H9 (cell line): ENCODE results near the gene WDR83. TPM values are rescaled to one million over a fixed set of nuclear protein-coding genes. Genes with fewer than 3 reads are reported as not detected.

Experiments
- DNase-seq: peaks from one replicate; pipeline ENCODE4 v3.0.0-alpha.2; 2017
- H2AFZ ChIP-seq: one replicate; pipeline ENCODE4 v1.6.1; 2013; ENCODE audit warnings: mild to moderate bottlenecking, low read length, control low read depth, moderate library complexity
- H2AK5ac ChIP-seq: 2 replicates; pipeline ENCODE4 v1.6.1; 2013; ENCODE audit warnings: low read length, control low read depth, mixed read lengths; ENCODE audit not compliant: insufficient read length
- H2BK120ac ChIP-seq: one replicate; pipeline ENCODE4 v1.6.1; 2013; ENCODE audit warnings: low read depth, mild to moderate bottlenecking, low read length, control low read depth, inconsistent platforms; ENCODE audit not compliant: poor library complexity, severe bottlenecking
- H2BK12ac ChIP-seq: 2 replicates; pipeline ENCODE4 v1.6.1; 2013; ENCODE audit warnings: low read length, control low read depth, mixed read lengths, low read depth; ENCODE audit not compliant: insufficient read length
- H2BK15ac ChIP-seq: 2 replicates; pipeline ENCODE4 v1.6.1; 2013; ENCODE audit warnings: low read depth, low read length, control low read depth
- H2BK20ac ChIP-seq: one replicate; pipeline ENCODE4 v1.6.1; 2013; ENCODE audit warnings: low read depth, mild to moderate bottlenecking, low read length, control low read depth, inconsistent platforms; ENCODE audit not compliant: poor library complexity, severe bottlenecking
- H2BK5ac ChIP-seq: 2 replicates; pipeline ENCODE4 v1.6.1; 2013; ENCODE audit warnings: low read length, control low read depth, mixed read lengths; ENCODE audit not compliant: insufficient read length
- H3K14ac ChIP-seq: 2 replicates; pipeline ENCODE4 v1.6.1; 2013; ENCODE audit warnings: low read length, control low read depth; ENCODE audit not compliant: insufficient read depth
- H3K18ac ChIP-seq: 2 replicates; pipeline ENCODE4 v1.6.1; 2013; ENCODE audit warnings: low read depth, mild to moderate bottlenecking, mixed read lengths, low read length, control low read depth; ENCODE audit not compliant: insufficient read length
- H3K23ac ChIP-seq: 2 replicates; pipeline ENCODE4 v1.6.1; 2013; ENCODE audit warnings: low read length, control low read depth, mixed read lengths, low read depth; ENCODE audit not compliant: insufficient read length
- H3K23me2 ChIP-seq: 2 replicates; pipeline ENCODE4 v1.6.1; 2013; ENCODE audit warnings: low read depth, mild to moderate bottlenecking, mixed read lengths, low read length, control low read depth; ENCODE audit not compliant: insufficient read length, poor library complexity, severe bottlenecking
- H3K27ac ChIP-seq: 2 replicates; pipeline ENCODE4 v1.5.1; 2013; ENCODE audit warnings: low read length, control low read depth, mixed read lengths, low read depth; ENCODE audit not compliant: insufficient read length
- H3K27me3 ChIP-seq: 2 replicates; pipeline ENCODE4 v1.6.1; 2013; ENCODE audit warnings: low read length, control low read depth, inconsistent platforms; ENCODE audit not compliant: insufficient read depth
- H3K4ac ChIP-seq: 2 replicates; pipeline ENCODE4 v1.6.1; 2013; ENCODE audit warnings: low read depth, mild to moderate bottlenecking, control low read depth, inconsistent platforms, low read length, moderate library complexity
- H3K4me1 ChIP-seq: 2 replicates; pipeline ENCODE4 v1.6.1; 2013; ENCODE audit warnings: low read length, control low read depth, inconsistent platforms; ENCODE audit not compliant: insufficient read depth
- H3K4me2 ChIP-seq: 2 replicates; pipeline ENCODE4 v1.6.1; 2013; ENCODE audit warnings: low read length, control low read depth, mixed read lengths; ENCODE audit not compliant: insufficient read length, insufficient read depth
- H3K56ac ChIP-seq: 2 replicates; pipeline ENCODE4 v1.6.1; 2013; ENCODE audit warnings: low read depth, mild to moderate bottlenecking, mixed read lengths, low read length, control low read depth; ENCODE audit not compliant: insufficient read length
- H3K79me1 ChIP-seq: 2 replicates; pipeline ENCODE4 v1.6.1; 2013; ENCODE audit warnings: low read depth, mild to moderate bottlenecking, moderate library complexity, low read length, control low read depth, inconsistent platforms; ENCODE audit not compliant: insufficient read depth, poor library complexity, severe bottlenecking
- H3K79me2 ChIP-seq: 2 replicates; pipeline ENCODE4 v1.6.1; 2013; ENCODE audit warnings: low read length, control low read depth, inconsistent platforms; ENCODE audit not compliant: insufficient read depth
- H3K9ac ChIP-seq: 2 replicates; pipeline ENCODE4 v1.6.1; 2013; ENCODE audit warnings: low read length, control low read depth, mixed read lengths; ENCODE audit not compliant: insufficient read length; ENCODE audit errors: extremely low read depth
- H3K9me3 ChIP-seq: one replicate; pipeline ENCODE4 v1.6.1; 2013; ENCODE audit warnings: low read depth, low read length, inconsistent platforms; ENCODE audit not compliant: control insufficient read depth
- H3T11ph ChIP-seq: one replicate; pipeline ENCODE4 v1.6.1; 2013; ENCODE audit warnings: mild to moderate bottlenecking, low read length, control low read depth, inconsistent platforms
- H4K20me1 ChIP-seq: one replicate; pipeline ENCODE4 v1.6.1; 2013; ENCODE audit not compliant: control insufficient read depth, insufficient read length, insufficient read depth
- H4K5ac ChIP-seq: 2 replicates; pipeline ENCODE4 v1.6.1; 2013; ENCODE audit warnings: low read depth, mild to moderate bottlenecking, mixed read lengths, low read length, control low read depth; ENCODE audit not compliant: insufficient read length
- H4K8ac ChIP-seq: replicated peaks from 2 replicates; pipeline ENCODE4 v1.6.1; 2013; ENCODE audit warnings: low read length, control low read depth, mixed read lengths, low read depth; ENCODE audit not compliant: insufficient read length
- H4K91ac ChIP-seq: 2 replicates; pipeline ENCODE4 v1.6.1; 2013; ENCODE audit warnings: low read depth, mild to moderate bottlenecking, moderate library complexity, mixed read lengths, low read length, control low read depth; ENCODE audit not compliant: insufficient read length
- H3K27ac Mint-ChIP-seq, 3 experiments: 2 replicates in 2 of 3; 3 replicates in 1 of 3; pipeline ENCODE4 v1.8.0; 2020 to 2021; ENCODE audit warnings: mixed read lengths in 3 of 3, mild to moderate bottlenecking in 1 of 3, moderate library complexity in 1 of 3
- H3K27me3 Mint-ChIP-seq: 2 replicates; pipeline ENCODE4 v1.8.0; 2021; ENCODE audit warnings: low read depth, mild to moderate bottlenecking, moderate library complexity, mixed read lengths
- H3K36me3 Mint-ChIP-seq, 3 experiments: 2 replicates in 2 of 3; 3 replicates in 1 of 3; pipeline ENCODE4 v1.8.0; 2020 to 2021; ENCODE audit warnings: low read depth in 3 of 3, mixed read lengths in 3 of 3; ENCODE audit not compliant: insufficient read depth in 1 of 3
- H3K4me1 Mint-ChIP-seq, 2 experiments: 2 replicates each; pipeline ENCODE4 v1.8.0; 2020; ENCODE audit warnings: mixed read lengths in 2 of 2
- H3K4me3 Mint-ChIP-seq, 2 experiments: 2 replicates in 1 of 2; 3 replicates in 1 of 2; pipeline ENCODE4 v1.8.0; 2020 to 2021; ENCODE audit warnings: mild to moderate bottlenecking in 2 of 2, mixed read lengths in 2 of 2, moderate library complexity in 1 of 2
- H3K9me3 Mint-ChIP-seq, 2 experiments: 2 replicates in 1 of 2; 3 replicates in 1 of 2; pipeline ENCODE4 v1.8.0; 2020; ENCODE audit warnings: mild to moderate bottlenecking in 2 of 2, mixed read lengths in 2 of 2, moderate library complexity in 1 of 2
- CTCF ChIP-seq: fragments of 200-600 bp; sonication (generic); conservative IDR thresholded peaks from 3 replicates; pipeline ENCODE4 v1.8.0; 2021; ENCODE audit warnings: antibody characterized with exemption, mild to moderate bottlenecking
- WGBS: extraction: QIAGEN DNeasy Blood & Tissue Kit; methylation state at CpG from one replicate; pipeline ENCODE4 v1.1.7; 2013; ENCODE audit warnings: missing lambda C conversion rate, low lambda C conversion rate, mixed read lengths; ENCODE audit not compliant: insufficient read length; ENCODE audit errors: extremely low coverage; 5-methylcytosine and 5-hydroxymethylcytosine counted together
- total RNA-seq: library from RNA; stranded (reverse); gene quantifications from 2 replicates; pipeline ENCODE4 v1.2.1, GENCODE V29; 2021

Gene WDR83
- total RNA-seq, 1 experiment from 2014 or later: 21.0 TPM

GRCh38 chr19:12665281-12665573 lies 1.4 kb upstream of the WDR83 start:
- Histone ChIP-seq H3K4me2 (no peak overlapping the region), H3K9me3 (no peaks in the 10 kb centered on the region), H2AFZ (no peak overlapping the region), H2BK120ac (no peak overlapping the region), H3K14ac (no peak overlapping the region), H3K4me1 (no peaks in the 10 kb centered on the region), H2AK5ac (no peak overlapping the region), H3K23ac (no peak overlapping the region), H2BK20ac (no peak overlapping the region), H4K8ac (no peak overlapping the region), H3K18ac (no peak overlapping the region), H3K4ac (no peak overlapping the region), H4K91ac (no peak overlapping the region), H3K9ac (no peak overlapping the region), H3K23me2 (peaks cover 23% of the 10 kb centered on the region), H2BK15ac (no peak overlapping the region), H3K27me3 (no peaks in the 10 kb centered on the region), H2BK12ac (no peak overlapping the region), H3K56ac (no peak overlapping the region), H2BK5ac (no peak overlapping the region), H4K20me1 (no peaks in the 10 kb centered on the region), H3K79me2 (no peaks in the 10 kb centered on the region), H3K27ac (no peak overlapping the region), H3K79me1 (no peaks in the 10 kb centered on the region), H3T11ph (no peak overlapping the region), H4K5ac (no peak overlapping the region)
- no peak for TF ChIP-seq CTCF
- peaks cover 24 to 41% of the 10 kb centered on the region in 2 experiments for H3K4me1 Mint-ChIP-seq
- DNase-seq: no peak
- H3K27ac Mint-ChIP-seq: no peak overlapping the region
- H3K4me3 Mint-ChIP-seq: peak overlapping the region; percentile 37 to 93; a peak in 4 of 5 replicates
- peaks cover 2% of the 10 kb centered on the region for H3K27me3 Mint-ChIP-seq
- WGBS: no CpG with 5 or more reads among the region's 10 CpGs
- H3K36me3 Mint-ChIP-seq: peaks cover 3 to 34% (median 31%) of the 10 kb centered on the region in 3 experiments; a peak in 6 of 7 replicates
- H3K9me3 Mint-ChIP-seq: peaks cover 0 to 1% of the 10 kb centered on the region in 2 experiments; a peak in 2 of 5 replicates
